ENCODE results near the gene PEX11G.

PEX11G gene

DNA sequence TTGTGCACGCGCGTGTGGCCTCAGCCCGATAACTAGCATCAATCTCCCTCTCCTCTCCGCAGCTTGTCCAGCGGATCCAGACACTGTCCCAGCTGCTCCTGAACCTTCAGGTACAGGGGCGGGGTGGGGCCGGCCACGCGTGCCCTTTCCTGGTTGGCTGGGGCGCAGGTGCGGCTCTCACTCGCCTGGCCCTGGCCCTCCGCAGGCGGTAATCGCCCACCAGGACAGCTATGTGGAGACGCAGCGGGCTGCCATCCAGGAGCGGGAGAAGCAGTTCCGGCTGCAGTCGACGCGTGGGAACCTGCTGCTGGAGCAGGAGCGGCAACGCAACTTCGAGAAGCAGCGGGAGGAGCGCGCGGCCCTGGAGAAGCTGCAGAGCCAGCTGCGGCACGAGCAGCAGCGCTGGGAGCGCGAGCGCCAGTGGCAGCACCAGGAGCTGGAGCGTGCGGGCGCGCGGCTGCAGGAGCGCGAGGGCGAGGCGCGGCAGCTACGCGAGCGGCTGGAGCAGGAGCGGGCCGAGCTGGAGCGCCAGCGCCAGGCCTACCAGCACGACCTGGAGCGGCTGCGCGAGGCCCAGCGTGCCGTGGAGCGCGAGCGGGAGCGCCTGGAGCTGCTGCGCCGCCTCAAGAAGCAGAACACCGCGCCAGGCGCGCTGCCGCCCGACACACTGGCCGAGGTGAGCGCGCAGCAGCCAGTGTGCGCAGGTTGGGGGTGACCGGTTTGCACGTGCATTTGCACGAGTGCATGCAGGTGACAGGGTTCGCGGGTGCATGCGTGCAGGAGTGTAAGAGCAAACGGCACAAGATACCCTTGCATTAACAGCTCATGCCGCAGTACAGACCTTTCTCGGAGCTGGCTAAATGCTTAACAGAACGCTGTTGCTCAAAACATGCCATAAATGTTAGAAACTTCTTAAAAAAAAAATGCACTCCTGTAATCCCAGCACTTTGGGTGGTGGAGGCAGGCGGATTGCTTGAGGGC lies 21.5 kb downstream of the PEX11G start:
- Histone ChIP-seq H3K4me3 (ENCODE audit: low read length in 2 of 2) (no peak overlapping the region), H3K9me3 (ENCODE audit: control insufficient read depth in 2 of 2, low read length in 2 of 2) (no peaks in the 10 kb centered on the region), H3K36me3 (ENCODE audit: control insufficient read depth in 2 of 2, insufficient read depth in 2 of 2, low read length in 2 of 2) (peaks cover 35 to 56% of the 10 kb centered on the region in 2 donors), H3K4me1 (ENCODE audit: control insufficient read depth in 2 of 2, insufficient read depth in 2 of 2, low read length in 2 of 2) (no peaks in the 10 kb centered on the region), H3K27me3 (ENCODE audit: control insufficient read depth in 2 of 2, insufficient read depth in 2 of 2, low read length in 2 of 2) (no peaks in the 10 kb centered on the region), H3K27ac (ENCODE audit: low read depth in 2 of 2, low read length in 2 of 2) (no peak overlapping the region), H3K9ac (ENCODE audit: low read depth in 1 of 2, low read length in 2 of 2) (no peak overlapping the region)

DNA sequence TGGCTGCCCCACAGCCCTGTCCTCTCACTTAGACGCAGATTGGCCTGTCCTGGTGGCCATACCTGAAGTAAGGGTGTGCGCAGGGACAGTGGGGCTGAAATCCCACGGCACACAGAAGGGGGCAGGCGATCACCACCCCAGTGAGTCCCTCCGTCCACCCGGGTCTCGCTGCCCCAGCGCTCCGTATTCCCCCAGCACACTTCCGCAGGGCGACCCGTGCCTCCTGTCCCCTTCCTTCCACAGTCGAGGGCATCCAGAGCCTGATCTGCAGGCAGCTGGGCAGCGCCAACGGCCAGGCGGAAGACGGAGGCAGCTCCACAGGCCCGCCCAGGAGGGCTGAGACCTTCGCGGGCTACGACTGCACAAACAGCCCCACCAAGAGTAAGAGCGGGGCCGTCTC lies 25.3 kb downstream of the PEX11G start:
- H3K27ac ChIP-seq (ENCODE audit: low read depth in 2 of 2, low read length in 2 of 2): no peak overlapping the region
- H3K4me3 ChIP-seq (ENCODE audit: low read length in 2 of 2): no peak overlapping the region
- H3K27me3 ChIP-seq (ENCODE audit: control insufficient read depth in 2 of 2, insufficient read depth in 2 of 2, low read length in 2 of 2): no peaks in the 10 kb centered on the region
- peaks cover 49 to 63% of the 10 kb centered on the region in 2 donors for H3K36me3 ChIP-seq (ENCODE audit: control insufficient read depth in 2 of 2, insufficient read depth in 2 of 2, low read length in 2 of 2)
- H3K9ac ChIP-seq (ENCODE audit: low read depth in 1 of 2, low read length in 2 of 2): no peak overlapping the region
- H3K9me3 ChIP-seq (ENCODE audit: control insufficient read depth in 2 of 2, low read length in 2 of 2): no peaks in the 10 kb centered on the region
- H3K4me1 ChIP-seq (ENCODE audit: control insufficient read depth in 2 of 2, insufficient read depth in 2 of 2, low read length in 2 of 2): no peaks in the 10 kb centered on the region

DNA sequence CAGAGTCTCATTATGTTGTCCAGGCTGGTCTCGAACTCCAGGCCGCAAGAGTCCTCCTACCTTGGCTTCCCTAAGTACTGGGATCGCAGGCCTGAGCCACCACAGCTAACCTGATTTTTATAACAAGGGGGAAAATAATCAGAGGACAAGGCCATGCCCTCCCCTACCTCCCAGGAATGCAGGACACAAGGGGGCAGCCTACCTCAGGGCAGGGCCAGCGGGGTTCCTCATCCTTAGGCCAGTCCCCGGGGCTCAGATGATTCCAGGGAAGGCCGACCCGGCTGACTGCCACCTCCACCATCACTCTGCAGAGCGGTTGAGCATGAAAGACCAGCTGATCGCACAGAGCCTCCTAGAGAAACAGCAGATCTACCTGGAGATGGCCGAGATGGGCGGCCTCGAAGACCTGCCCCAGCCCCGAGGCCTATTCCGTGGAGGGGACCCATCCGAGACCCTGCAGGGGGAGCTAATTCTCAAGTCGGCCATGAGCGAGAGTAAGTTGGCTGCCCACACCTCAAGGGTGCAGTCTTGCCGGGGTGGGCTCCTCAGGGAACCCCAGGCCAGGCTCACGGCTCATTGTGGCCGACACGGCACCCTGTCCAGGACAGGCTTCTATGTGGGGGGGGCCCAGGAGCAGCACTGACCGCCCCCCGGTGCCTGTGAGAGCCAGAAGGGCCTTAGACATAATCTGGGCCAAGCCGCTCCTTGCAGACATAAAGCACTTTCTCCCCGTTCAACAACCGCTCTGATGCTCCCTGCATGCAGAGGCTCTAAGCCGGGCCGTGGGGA lies 26.8 kb downstream of the PEX11G start:
- Histone ChIP-seq H3K36me3 (ENCODE audit: control insufficient read depth in 2 of 2, insufficient read depth in 2 of 2, low read length in 2 of 2) (peaks cover 47 to 57% of the 10 kb centered on the region in 2 donors), H3K27me3 (ENCODE audit: control insufficient read depth in 2 of 2, insufficient read depth in 2 of 2, low read length in 2 of 2) (no peaks in the 10 kb centered on the region), H3K9me3 (ENCODE audit: control insufficient read depth in 2 of 2, low read length in 2 of 2) (no peaks in the 10 kb centered on the region), H3K4me1 (ENCODE audit: control insufficient read depth in 2 of 2, insufficient read depth in 2 of 2, low read length in 2 of 2) (no peaks in the 10 kb centered on the region), H3K9ac (ENCODE audit: low read depth in 1 of 2, low read length in 2 of 2) (no peak overlapping the region), H3K27ac (ENCODE audit: low read depth in 2 of 2, low read length in 2 of 2) (no peak overlapping the region), H3K4me3 (ENCODE audit: low read length in 2 of 2) (no peak overlapping the region)

DNA sequence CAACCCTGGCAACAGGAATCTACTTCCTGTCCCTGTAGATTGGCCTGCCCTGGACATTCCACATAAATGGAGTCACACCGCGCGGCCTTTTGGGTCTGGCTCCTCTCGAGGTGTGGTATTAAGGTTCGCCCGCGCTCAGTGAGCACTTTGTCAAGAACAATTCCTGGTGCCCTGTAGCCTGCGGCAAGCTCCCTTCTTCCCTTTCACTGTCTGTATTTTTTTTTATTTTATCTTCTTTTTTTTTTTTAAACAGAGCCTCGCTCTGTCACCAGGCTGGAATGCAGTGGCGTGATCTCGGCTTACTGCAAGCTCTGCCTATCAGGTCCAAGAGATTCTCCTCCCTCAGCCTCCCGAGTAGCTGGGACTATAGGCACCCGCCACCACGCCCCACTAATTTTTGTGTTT lies 28.3 kb downstream of the PEX11G start:
- H3K9ac ChIP-seq (ENCODE audit: low read depth in 1 of 2, low read length in 2 of 2): no peak overlapping the region
- H3K4me3 ChIP-seq (ENCODE audit: low read length in 2 of 2): no peak overlapping the region
- peaks cover 59 to 68% of the 10 kb centered on the region in 2 donors for H3K36me3 ChIP-seq (ENCODE audit: control insufficient read depth in 2 of 2, insufficient read depth in 2 of 2, low read length in 2 of 2)

DNA sequence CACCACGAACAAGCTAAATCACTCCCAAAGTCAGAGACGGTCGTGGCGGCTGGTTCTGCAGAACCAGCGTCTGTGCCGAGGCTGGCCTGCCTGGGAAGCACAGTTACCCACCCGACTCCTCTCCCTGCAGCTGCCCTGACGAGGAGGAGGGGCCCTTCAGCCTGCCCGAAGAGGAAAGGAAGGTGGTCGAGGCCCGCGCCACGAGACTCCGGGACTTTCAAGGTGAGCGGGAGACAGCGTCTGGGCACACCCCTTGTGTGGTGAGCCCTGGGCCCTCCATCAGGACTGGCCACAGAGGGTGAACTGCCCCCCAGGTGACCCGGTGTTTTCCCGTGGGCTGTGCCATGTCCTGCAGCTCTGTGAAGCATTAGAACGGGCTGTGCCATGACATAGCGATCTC lies 29.1 kb downstream of the PEX11G start:
- H3K4me1 ChIP-seq (ENCODE audit: control insufficient read depth in 2 of 2, insufficient read depth in 2 of 2, low read length in 2 of 2): no peaks in the 10 kb centered on the region
- H3K36me3 ChIP-seq (ENCODE audit: control insufficient read depth in 2 of 2, insufficient read depth in 2 of 2, low read length in 2 of 2): peaks cover 56 to 71% of the 10 kb centered on the region in 2 donors
- H3K9me3 ChIP-seq (ENCODE audit: control insufficient read depth in 2 of 2, low read length in 2 of 2): no peaks in the 10 kb centered on the region
- H3K27ac ChIP-seq (ENCODE audit: low read depth in 2 of 2, low read length in 2 of 2): no peak overlapping the region
- no peak overlapping the region for H3K9ac ChIP-seq (ENCODE audit: low read depth in 1 of 2, low read length in 2 of 2)
- no peak overlapping the region for H3K4me3 ChIP-seq (ENCODE audit: low read length in 2 of 2)
- no peaks in the 10 kb centered on the region for H3K27me3 ChIP-seq (ENCODE audit: control insufficient read depth in 2 of 2, insufficient read depth in 2 of 2, low read length in 2 of 2)

More for the DNA sequence above, 28.3 kb downstream of the PEX11G start:
- no peaks in the 10 kb centered on the region for H3K27me3 ChIP-seq (ENCODE audit: control insufficient read depth in 2 of 2, insufficient read depth in 2 of 2, low read length in 2 of 2)
- no peaks in the 10 kb centered on the region for H3K9me3 ChIP-seq (ENCODE audit: control insufficient read depth in 2 of 2, low read length in 2 of 2)
- H3K27ac ChIP-seq (ENCODE audit: low read depth in 2 of 2, low read length in 2 of 2): no peak overlapping the region
- H3K4me1 ChIP-seq (ENCODE audit: control insufficient read depth in 2 of 2, insufficient read depth in 2 of 2, low read length in 2 of 2): no peaks in the 10 kb centered on the region

DNA sequence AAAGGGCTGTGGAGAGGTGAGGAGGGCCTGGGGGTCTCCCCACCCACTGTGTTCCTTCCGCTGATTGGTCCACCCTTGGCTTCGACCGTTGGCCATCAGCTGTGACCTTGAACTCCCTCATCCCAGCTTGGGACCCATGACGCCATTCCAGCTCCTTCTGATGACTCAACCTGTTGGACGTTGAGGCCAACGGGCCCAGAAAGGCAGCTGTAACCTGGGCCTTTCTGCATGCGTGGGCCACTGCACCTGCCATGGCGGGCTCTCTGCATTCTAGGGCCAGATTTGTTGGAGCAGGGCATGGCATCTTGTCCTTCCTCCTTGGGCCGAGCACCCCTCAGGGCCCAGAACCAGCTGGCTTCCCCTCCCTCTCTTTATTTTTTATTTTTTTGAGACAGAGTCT lies 30.2 kb downstream of the PEX11G start:
- no peak overlapping the region for H3K9ac ChIP-seq (ENCODE audit: low read depth in 1 of 2, low read length in 2 of 2)
- no peaks in the 10 kb centered on the region for H3K9me3 ChIP-seq (ENCODE audit: control insufficient read depth in 2 of 2, low read length in 2 of 2)
- no peaks in the 10 kb centered on the region for H3K27me3 ChIP-seq (ENCODE audit: control insufficient read depth in 2 of 2, insufficient read depth in 2 of 2, low read length in 2 of 2)
- H3K4me3 ChIP-seq (ENCODE audit: low read length in 2 of 2): no peak overlapping the region
- no peak overlapping the region for H3K27ac ChIP-seq (ENCODE audit: low read depth in 2 of 2, low read length in 2 of 2)
- H3K4me1 ChIP-seq (ENCODE audit: control insufficient read depth in 2 of 2, insufficient read depth in 2 of 2, low read length in 2 of 2): no peaks in the 10 kb centered on the region
- peaks cover 58 to 76% of the 10 kb centered on the region in 2 donors for H3K36me3 ChIP-seq (ENCODE audit: control insufficient read depth in 2 of 2, insufficient read depth in 2 of 2, low read length in 2 of 2)

DNA sequence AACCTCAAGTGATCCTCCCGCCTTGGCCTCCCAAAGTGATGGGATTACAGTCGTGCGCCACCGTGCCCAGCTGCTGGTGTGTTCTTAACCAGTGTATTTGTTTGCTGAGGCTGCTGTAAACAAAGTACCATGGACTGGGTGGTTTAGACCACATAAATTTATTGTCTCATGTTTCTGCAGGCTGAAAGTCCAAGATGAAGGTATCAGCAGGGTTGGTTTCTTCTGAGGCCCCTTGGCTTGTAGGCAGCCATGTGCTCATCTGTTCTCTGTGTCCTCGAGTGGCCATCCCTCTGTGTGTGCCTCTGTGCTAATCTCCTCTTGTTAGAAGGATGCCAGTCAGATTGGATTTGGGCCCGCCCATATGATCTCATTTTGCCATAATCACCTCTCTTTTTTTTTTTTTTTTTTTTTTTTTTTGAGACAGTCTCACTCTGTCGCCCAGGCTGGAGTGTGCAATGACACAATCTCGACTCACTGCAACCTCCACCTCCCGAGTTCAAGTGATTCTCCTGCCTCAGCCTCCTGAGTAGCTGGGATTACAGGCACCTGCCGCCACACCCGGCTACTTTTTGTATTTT lies 31.8 kb downstream of the PEX11G start:
- H3K27me3 ChIP-seq (ENCODE audit: control insufficient read depth in 2 of 2, insufficient read depth in 2 of 2, low read length in 2 of 2): no peaks in the 10 kb centered on the region
- no peaks in the 10 kb centered on the region for H3K4me1 ChIP-seq (ENCODE audit: control insufficient read depth in 2 of 2, insufficient read depth in 2 of 2, low read length in 2 of 2)
- H3K27ac ChIP-seq (ENCODE audit: low read depth in 2 of 2, low read length in 2 of 2): no peak overlapping the region
- no peak overlapping the region for H3K9ac ChIP-seq (ENCODE audit: low read depth in 1 of 2, low read length in 2 of 2)
- H3K4me3 ChIP-seq (ENCODE audit: low read length in 2 of 2): no peak overlapping the region
- H3K9me3 ChIP-seq (ENCODE audit: control insufficient read depth in 2 of 2, low read length in 2 of 2): no peaks in the 10 kb centered on the region
- H3K36me3 ChIP-seq (ENCODE audit: control insufficient read depth in 2 of 2, insufficient read depth in 2 of 2, low read length in 2 of 2): peaks cover 60 to 74% of the 10 kb centered on the region in 2 donors

DNA sequence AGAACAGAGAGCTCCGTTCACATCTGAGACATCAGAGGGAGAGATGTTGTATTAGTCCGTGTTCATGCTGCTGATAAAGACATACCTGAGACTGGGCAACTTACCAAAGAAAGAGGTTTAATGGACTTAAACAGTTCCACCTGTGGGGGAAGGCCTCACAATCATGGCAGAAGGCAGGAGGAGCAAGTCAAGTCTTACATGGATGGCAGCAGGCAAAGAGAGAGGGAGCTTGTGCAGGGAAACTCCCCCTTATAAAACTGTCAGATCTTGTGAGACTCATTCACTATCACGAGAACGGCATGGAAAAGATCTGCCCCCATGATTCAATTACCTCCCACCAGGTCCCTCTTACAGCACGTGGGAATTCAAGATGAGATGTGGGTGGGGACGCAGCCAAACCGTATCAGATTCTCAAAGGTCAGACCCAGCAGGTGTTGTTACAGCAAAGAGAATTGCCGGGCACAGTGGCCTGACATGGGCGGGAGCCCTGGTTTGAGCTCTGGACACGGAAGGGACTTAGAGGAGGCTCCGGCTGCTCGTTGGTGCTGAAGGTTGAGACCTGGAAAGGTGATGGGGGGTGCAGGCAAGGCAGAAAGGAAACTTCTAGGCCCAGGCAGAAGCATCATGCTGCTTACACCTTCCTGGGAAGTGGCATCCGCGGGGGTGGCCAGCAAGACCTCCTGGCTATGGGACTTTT lies 33.1 kb downstream of the PEX11G start:
- Histone ChIP-seq H3K36me3 (ENCODE audit: control insufficient read depth in 2 of 2, insufficient read depth in 2 of 2, low read length in 2 of 2) (peaks cover 56 to 75% of the 10 kb centered on the region in 2 donors), H3K27ac (ENCODE audit: low read depth in 2 of 2, low read length in 2 of 2) (no peak overlapping the region), H3K27me3 (ENCODE audit: control insufficient read depth in 2 of 2, insufficient read depth in 2 of 2, low read length in 2 of 2) (no peaks in the 10 kb centered on the region), H3K4me1 (ENCODE audit: control insufficient read depth in 2 of 2, insufficient read depth in 2 of 2, low read length in 2 of 2) (no peaks in the 10 kb centered on the region), H3K9ac (ENCODE audit: low read depth in 1 of 2, low read length in 2 of 2) (no peak overlapping the region), H3K4me3 (ENCODE audit: low read length in 2 of 2) (no peak overlapping the region), H3K9me3 (ENCODE audit: control insufficient read depth in 2 of 2, low read length in 2 of 2) (peaks cover 0 to 1% of the 10 kb centered on the region in 2 donors)

DNA sequence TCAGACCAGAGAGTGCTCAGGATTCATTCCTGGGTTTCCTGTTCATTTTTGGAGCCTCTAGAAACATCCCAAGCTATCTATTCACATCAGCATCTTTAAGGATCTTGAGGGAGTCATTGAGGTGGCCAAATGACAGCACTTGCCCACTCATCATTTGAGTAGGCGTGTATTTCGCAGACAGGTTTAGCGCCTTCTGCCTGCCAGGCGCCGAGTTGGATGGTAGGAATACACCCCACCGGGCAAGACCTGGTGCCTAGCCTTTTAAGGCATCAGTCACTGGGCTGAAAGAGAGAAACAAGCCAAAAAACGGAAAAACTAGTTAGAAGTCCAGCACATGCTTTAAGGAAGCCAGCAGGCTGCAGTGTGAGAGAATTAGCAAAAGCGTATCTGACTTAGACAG lies 33.8 kb downstream of the PEX11G start:
- Histone ChIP-seq H3K9ac (ENCODE audit: low read depth in 1 of 2, low read length in 2 of 2) (no peak overlapping the region), H3K36me3 (ENCODE audit: control insufficient read depth in 2 of 2, insufficient read depth in 2 of 2, low read length in 2 of 2) (peaks cover 55 to 74% of the 10 kb centered on the region in 2 donors), H3K4me1 (ENCODE audit: control insufficient read depth in 2 of 2, insufficient read depth in 2 of 2, low read length in 2 of 2) (no peaks in the 10 kb centered on the region), H3K9me3 (ENCODE audit: control insufficient read depth in 2 of 2, low read length in 2 of 2) (peaks cover 0 to 8% of the 10 kb centered on the region in 2 donors), H3K27ac (ENCODE audit: low read depth in 2 of 2, low read length in 2 of 2) (no peak overlapping the region), H3K4me3 (ENCODE audit: low read length in 2 of 2) (no peak overlapping the region), H3K27me3 (ENCODE audit: control insufficient read depth in 2 of 2, insufficient read depth in 2 of 2, low read length in 2 of 2) (no peaks in the 10 kb centered on the region)
